Transverse colon (tissue), 4 donors: ENCODE measurements around the gene FOXP4. TPM values are rescaled to one million over a fixed set of nuclear protein-coding genes. Genes with fewer than 3 reads are reported as not detected.
A peak's percentile ranks its signal among the peaks of the same experiment; 100 is the strongest.

Experiments used
- DNase-seq: peaks from one replicate; pipeline ENCODE4 v3.0.0-alpha.2; 2019
- H3K27ac ChIP-seq, 4 donors: fragments of 200-600 bp; sonication (generic); 2 replicates each; pipeline ENCODE4 v1.5.1; 2016 to 2018; ENCODE audit warnings: inconsistent platforms in 4 of 4
- H3K27me3 ChIP-seq: fragments of 200-600 bp; sonication (generic); 2 replicates; pipeline ENCODE4 v1.5.1; 2017; ENCODE audit warnings: inconsistent platforms
- H3K36me3 ChIP-seq, 4 donors: fragments of 200-600 bp; sonication (generic); 2 replicates each; pipeline ENCODE4 v1.5.1; 2017 to 2019; ENCODE audit warnings: inconsistent platforms in 4 of 4
- H3K4me1 ChIP-seq, 4 donors: fragments of 200-600 bp; sonication (generic); 2 replicates each; pipeline ENCODE4 v1.5.1; 2017 to 2020; ENCODE audit warnings: inconsistent platforms in 4 of 4
- H3K4me3 ChIP-seq, 4 donors: fragments of 200-600 bp; sonication (generic); 1 replicate in 1 of 4; 2 replicates in 3 of 4; pipeline versions ENCODE4 v1.5.1 to v1.6.1; 2017 to 2019; ENCODE audit warnings: inconsistent platforms in 4 of 4
- H3K9me3 ChIP-seq, 2 donors: fragments of 200-600 bp; sonication (generic); 2 replicates each; pipeline ENCODE4 v1.5.1; 2017 to 2019; ENCODE audit warnings: inconsistent platforms in 2 of 2
- EP300 ChIP-seq: sonication (generic); formaldehyde crosslinking; IDR thresholded peaks from one replicate; pipeline ENCODE4 v1.6.1; 2017; ENCODE audit warnings: antibody characterized with exemption, low read depth
- POLR2A ChIP-seq: fragments of 450-650 bp; IDR thresholded peaks from one replicate; pipeline ENCODE4 v1.6.1; 2016; ENCODE audit warnings: antibody characterized with exemption, mild to moderate bottlenecking, moderate library complexity
- POLR2AphosphoS5 ChIP-seq, 3 donors: sonication (generic); formaldehyde crosslinking; IDR thresholded peaks; one replicate each; pipeline ENCODE4 v1.6.1; 2016; ENCODE audit warnings: antibody characterized with exemption in 3 of 3
- WGBS, 2 donors: methylation state at CpG; one replicate each; pipeline ENCODE4 v1.1.5; 2018; ENCODE audit warnings: low coverage in 1 of 2; 5-methylcytosine and 5-hydroxymethylcytosine counted together
- in situ Hi-C, 4 donors: fragments of 200-750 bp; cut with MboI; loops; one replicate each; pipeline versions ENCODE4 v1.15.0 to v1.15.1; 2017; ENCODE audit warnings: low sequenced_read_pairs in 3 of 4, low pct_ligation_motif_present in 1 of 4, low pct_unique_long_range_greater_than_20kb in 1 of 4
- intact Hi-C: fragments of 100-400 bp; cut with DNase I; formaldehyde crosslinking; loops from one replicate; pipeline ENCODE4 v1.15.1; 2023; ENCODE audit warnings: low total_unique reads
- total RNA-seq, 4 donors: library from RNA; depleted of rRNA; stranded (reverse); fragments of >200 nt; gene quantifications; one replicate each; pipeline ENCODE4 v1.1.0, GENCODE V29; 2016
- TF ChIP-seq, protein P1 (sequence below), 5 experiments: fragments of 200-600 bp in 3 of 5; fragments of 450-650 bp in 2 of 5; sonication (generic) in 3 of 5; IDR thresholded peaks; 1 replicate in 2 of 5; 2 replicates in 3 of 5; pipeline ENCODE4 v1.5.1; 2016 to 2017; ENCODE audit warnings: antibody characterized with exemption in 5 of 5, inconsistent platforms in 3 of 5, mild to moderate bottlenecking in 2 of 5, moderate library complexity in 1 of 5

Gene FOXP4
- total RNA-seq, 4 donors from 2014 or later = 13.8 to 45.6 (median 17.2) TPM

DNA sequence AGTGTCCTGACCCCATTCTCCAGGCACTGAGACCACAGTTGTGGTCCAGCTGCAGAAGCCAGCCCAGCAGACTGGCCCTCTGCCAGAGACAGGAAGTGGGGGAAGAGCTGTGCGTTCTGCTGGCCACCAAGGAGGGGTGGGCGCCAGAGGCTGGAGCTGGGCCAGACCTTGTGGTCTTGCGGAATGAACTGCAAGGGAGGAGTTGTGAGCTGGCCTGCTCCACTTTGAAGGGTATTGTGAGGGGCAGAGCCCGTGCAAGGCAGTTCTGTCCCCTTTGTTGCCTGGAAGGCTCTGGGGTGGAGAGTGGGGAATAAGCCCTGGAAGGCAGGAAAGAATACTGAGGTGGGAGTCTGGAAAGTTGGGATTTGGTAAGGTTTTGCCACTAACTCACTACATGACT is 88.5 kb downstream of the FOXP4 start:
- WGBS, 2 donors = 57% methylated on average over 4 of the region's 4 CpGs; no CpG with 5 or more reads in 1 of the 2 donors
- Histone ChIP-seq H3K4me3 (no peak overlapping the region), H3K36me3 (no peaks in the 10 kb centered on the region), H3K27me3 (peaks cover 49% of the 10 kb centered on the region), H3K4me1 (peaks cover 0 to 29% (median 21%) of the 10 kb centered on the region in 4 donors), H3K27ac (no peak overlapping the region), H3K9me3 (no peaks in the 10 kb centered on the region)
- DNase-seq = no peak
- in situ Hi-C loops = no loop called here
- TF ChIP-seq EP300 (no peak), POLR2AphosphoS5 (IDR thresholded peaks at IDR 0.05) (no peak), POLR2A (no peak)
- TF ChIP-seq, protein P1, sequence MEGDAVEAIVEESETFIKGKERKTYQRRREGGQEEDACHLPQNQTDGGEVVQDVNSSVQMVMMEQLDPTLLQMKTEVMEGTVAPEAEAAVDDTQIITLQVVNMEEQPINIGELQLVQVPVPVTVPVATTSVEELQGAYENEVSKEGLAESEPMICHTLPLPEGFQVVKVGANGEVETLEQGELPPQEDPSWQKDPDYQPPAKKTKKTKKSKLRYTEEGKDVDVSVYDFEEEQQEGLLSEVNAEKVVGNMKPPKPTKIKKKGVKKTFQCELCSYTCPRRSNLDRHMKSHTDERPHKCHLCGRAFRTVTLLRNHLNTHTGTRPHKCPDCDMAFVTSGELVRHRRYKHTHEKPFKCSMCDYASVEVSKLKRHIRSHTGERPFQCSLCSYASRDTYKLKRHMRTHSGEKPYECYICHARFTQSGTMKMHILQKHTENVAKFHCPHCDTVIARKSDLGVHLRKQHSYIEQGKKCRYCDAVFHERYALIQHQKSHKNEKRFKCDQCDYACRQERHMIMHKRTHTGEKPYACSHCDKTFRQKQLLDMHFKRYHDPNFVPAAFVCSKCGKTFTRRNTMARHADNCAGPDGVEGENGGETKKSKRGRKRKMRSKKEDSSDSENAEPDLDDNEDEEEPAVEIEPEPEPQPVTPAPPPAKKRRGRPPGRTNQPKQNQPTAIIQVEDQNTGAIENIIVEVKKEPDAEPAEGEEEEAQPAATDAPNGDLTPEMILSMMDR (IDR thresholded peaks at IDR 0.05) = no peak
- intact Hi-C loops = no loop called here

DNA sequence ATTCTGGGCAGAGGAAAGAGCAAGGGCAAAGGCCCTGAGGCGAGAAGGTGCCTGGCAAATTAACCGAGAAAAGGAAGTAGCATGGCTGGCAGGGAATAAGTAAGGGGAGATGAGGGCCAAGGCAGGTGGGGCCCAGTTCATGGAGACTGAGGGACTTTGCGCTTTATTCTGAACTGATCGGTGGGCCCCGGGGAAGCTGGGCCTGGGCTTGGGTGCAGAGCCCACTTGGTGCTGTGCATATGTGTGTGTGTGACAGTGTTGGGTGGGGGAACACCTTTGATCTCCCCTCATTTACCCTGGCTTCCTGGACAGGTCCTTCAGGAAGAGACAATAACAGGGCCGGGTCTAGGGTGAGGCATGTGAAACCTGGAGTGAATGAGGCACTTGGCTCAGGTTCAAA is 89.2 kb downstream of the FOXP4 start:
- Histone ChIP-seq H3K9me3 (no peaks in the 10 kb centered on the region), H3K4me1 (peaks cover 0 to 29% (median 21%) of the 10 kb centered on the region in 4 donors), H3K4me3 (no peak overlapping the region), H3K27me3 (peaks cover 53% of the 10 kb centered on the region), H3K36me3 (no peaks in the 10 kb centered on the region), H3K27ac (no peak overlapping the region)
- in situ Hi-C loops (no loop called here), intact Hi-C loops (no loop called here)
- DNase-seq = no peak
- TF ChIP-seq POLR2A (no peak), EP300 (no peak), POLR2AphosphoS5 (IDR thresholded peaks at IDR 0.05) (no peak)
- TF ChIP-seq, protein P1 (IDR thresholded peaks at IDR 0.05) = no peak
- WGBS, 2 donors = 60 to 80% methylated on average over 1 to 6 of the region's 6 CpGs

DNA sequence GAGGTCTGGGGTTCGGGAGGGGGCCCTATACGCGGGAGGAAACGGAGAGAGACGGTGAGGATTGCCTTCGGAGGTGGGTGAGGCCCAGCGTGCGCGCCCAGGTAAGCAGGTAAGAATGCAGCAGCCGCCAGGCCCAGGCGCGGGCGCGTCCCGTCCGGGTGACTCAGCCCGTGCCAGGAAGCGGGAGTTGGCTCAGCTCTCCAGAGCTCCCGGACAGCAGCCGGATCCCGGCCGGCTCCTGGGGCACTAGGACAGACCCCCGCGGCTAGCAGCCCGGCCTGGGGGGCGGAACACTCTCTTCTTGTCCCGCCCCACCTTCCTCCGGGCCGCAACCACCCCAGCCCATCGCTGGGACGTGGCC is 90.6 kb downstream of the FOXP4 start:
- H3K4me3 ChIP-seq = peak overlapping the region in 2 of 4 donors; percentile 17 to 54
- TF ChIP-seq POLR2AphosphoS5 (IDR thresholded peaks at IDR 0.05) (no peak), EP300 (no peak), POLR2A (no peak)
- TF ChIP-seq, protein P1 (IDR thresholded peaks at IDR 0.05) = no peak
- H3K27me3 ChIP-seq = peaks cover 58% of the 10 kb centered on the region
- peak; percentile 76 for DNase-seq
- 50% methylated on average over 31 of the region's 31 CpGs; no CpG with 5 or more reads in 1 of the 2 donors for WGBS, 2 donors
- in situ Hi-C loops (no loop called here), intact Hi-C loops (no loop called here)
- no peak overlapping the region for H3K27ac ChIP-seq
- H3K36me3 ChIP-seq = no peaks in the 10 kb centered on the region
- no peaks in the 10 kb centered on the region for H3K9me3 ChIP-seq
- peaks cover 0 to 29% (median 21%) of the 10 kb centered on the region in 4 donors for H3K4me1 ChIP-seq

DNA sequence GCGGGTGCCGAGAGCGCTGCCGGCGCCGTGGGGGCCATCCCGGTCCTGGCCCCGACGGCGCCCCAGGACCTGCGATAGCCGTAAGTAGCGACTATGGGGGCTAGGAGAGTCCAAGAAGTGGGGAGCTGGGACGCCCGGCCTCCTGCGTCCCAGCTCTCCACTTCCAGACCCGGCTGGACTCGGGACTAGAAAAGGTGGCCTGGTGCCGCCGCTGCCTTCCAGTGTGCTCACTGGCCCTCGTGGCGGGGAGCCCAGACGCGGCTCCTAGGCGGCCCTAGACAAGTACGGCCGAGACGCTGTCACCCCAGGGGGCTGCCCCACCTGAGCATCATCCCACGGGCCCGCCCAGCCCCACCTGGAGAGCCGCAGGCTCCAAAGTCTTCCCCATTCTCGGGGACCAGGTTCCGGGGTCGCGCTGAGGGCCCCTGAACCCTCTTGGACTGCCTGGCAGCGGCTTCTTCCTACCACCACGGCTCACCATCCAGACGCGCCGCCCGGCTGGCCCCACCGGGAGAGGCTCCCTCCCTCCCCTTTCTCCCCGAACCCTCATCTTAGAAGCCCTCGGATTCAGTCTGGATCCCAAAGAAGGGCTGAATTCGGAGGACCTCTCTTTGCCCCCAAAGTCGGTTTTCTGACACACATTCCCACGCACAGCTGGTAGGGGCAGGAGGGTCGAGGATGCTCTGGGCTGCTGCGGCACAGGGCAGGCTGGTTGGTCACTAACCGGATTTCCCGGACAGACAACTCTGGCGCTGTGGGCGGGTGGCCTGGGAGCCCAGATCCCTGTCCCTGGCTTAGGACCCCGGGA is 91.2 kb downstream of the FOXP4 start:
- Histone ChIP-seq H3K4me1 (peaks cover 0 to 29% (median 21%) of the 10 kb centered on the region in 4 donors), H3K27me3 (peaks cover 57% of the 10 kb centered on the region), H3K36me3 (no peaks in the 10 kb centered on the region), H3K27ac (no peak overlapping the region), H3K4me3 (peak overlapping the region in 2 of 4 donors; percentile 37 to 54), H3K9me3 (no peaks in the 10 kb centered on the region)
- intact Hi-C loops = no loop called here
- TF ChIP-seq POLR2AphosphoS5 (IDR thresholded peaks at IDR 0.05) = no peak
- no peak for TF ChIP-seq POLR2A
- TF ChIP-seq EP300 = no peak
- TF ChIP-seq, protein P1 (IDR thresholded peaks at IDR 0.05) = no peak
- no peak for DNase-seq
- WGBS, 2 donors = 20% methylated on average over 49 of the region's 54 CpGs; no CpG with 5 or more reads in 1 of the 2 donors
- in situ Hi-C loops = no loop called here
